ENCODE results near the gene ZACN. TPM values are rescaled to one million over a fixed set of nuclear protein-coding genes. Genes with fewer than 3 reads are reported as not detected.
A peak's percentile ranks its signal among the peaks of the same experiment; 100 is the strongest.

Gene ZACN
- total and polyA plus RNA-seq, 8 donors, result 0.12 to 27.5 (median 17.8) TPM; not detected in 1

DNA sequence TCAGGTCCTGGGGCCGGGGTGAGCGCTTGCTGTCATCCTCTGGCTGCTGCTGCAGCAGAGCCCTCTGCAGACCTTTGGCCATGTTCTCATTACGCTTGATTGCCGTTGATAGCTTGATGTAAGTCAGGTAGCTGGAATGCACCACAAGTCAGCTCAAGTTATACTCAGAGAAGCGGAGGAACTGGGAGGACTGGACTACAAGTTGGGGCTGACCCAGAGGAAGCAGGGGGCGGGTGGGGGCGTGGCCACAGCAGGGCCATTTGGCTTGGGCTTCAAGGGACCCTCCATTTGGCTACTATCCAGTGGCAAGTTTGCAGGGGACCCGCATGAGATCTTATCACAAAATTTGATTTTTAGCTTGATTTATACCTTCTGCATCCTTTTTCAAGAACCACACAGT lies 32.9 kb upstream of the ZACN start:
- intact Hi-C loops (cut with DNase I), result no loop called here
- no peak overlapping the region for H3K27ac ChIP-seq
- H3K9me3 ChIP-seq, result no peaks in the 10 kb centered on the region
- peaks cover 4 to 13% of the 10 kb centered on the region in 2 donors for H3K4me1 ChIP-seq
- no peaks in the 10 kb centered on the region for H3K27me3 ChIP-seq
- peaks cover 0 to 100% of the 10 kb centered on the region in 2 donors for H3K36me3 ChIP-seq
- TF ChIP-seq CTCF (IDR thresholded peaks at IDR 0.05), result no peak
- H3K4me3 ChIP-seq, result no peak overlapping the region
- DNase-seq (no peak), ATAC-seq (no peak)

- DNase-seq, result no peak
- ATAC-seq, result no peak
- Histone ChIP-seq H3K4me1 (peaks cover 4 to 13% of the 10 kb centered on the region in 2 donors), H3K27me3 (no peaks in the 10 kb centered on the region), H3K27ac (no peak overlapping the region), H3K9me3 (no peaks in the 10 kb centered on the region), H3K36me3 (peaks cover 0 to 99% of the 10 kb centered on the region in 2 donors), H3K4me3 (no peak overlapping the region)
- intact Hi-C loops (cut with DNase I), result no loop called here
- TF ChIP-seq CTCF (IDR thresholded peaks at IDR 0.05), result no peak
Observed at GRCh38 chr17:76048025-76048605, 30.9 kb upstream of the ZACN start.

DNA sequence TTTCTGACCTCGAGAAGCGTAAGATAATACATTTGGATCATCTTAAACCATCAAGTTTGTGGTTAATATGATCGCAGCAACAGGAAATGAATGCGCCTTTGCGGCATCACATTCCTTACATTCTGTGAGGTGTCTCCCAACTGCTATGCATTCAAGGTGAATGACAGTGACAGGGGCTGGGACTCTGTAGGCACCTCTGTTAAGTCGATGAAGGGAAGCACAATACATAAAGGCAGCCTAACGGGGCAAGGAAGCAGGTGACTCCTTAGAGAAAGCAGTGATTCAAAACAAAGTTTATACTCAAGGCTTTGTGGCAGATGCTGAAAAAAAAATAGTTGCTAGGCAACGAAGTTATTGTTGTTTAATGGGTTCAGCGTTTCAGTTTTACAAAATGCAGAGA lies 30.3 kb upstream of the ZACN start:
- Histone ChIP-seq H3K27ac (no peak overlapping the region), H3K4me1 (peaks cover 4 to 13% of the 10 kb centered on the region in 2 donors), H3K36me3 (peaks cover 0 to 99% of the 10 kb centered on the region in 2 donors), H3K9me3 (no peaks in the 10 kb centered on the region), H3K4me3 (no peak overlapping the region), H3K27me3 (no peaks in the 10 kb centered on the region)
- no peak for TF ChIP-seq CTCF (IDR thresholded peaks at IDR 0.05)
- intact Hi-C loops (cut with DNase I), result no loop called here
- DNase-seq (no peak), ATAC-seq (no peak)

GRCh38 chr17:76049239-76049638 lies 29.7 kb upstream of the ZACN start:
- H3K9me3 ChIP-seq, result no peaks in the 10 kb centered on the region
- no peak for DNase-seq
- intact Hi-C loops (cut with DNase I), result no loop called here
- no peak for ATAC-seq
- H3K4me1 ChIP-seq, result peaks cover 4 to 13% of the 10 kb centered on the region in 2 donors
- H3K27me3 ChIP-seq, result no peaks in the 10 kb centered on the region
- peaks cover 0 to 99% of the 10 kb centered on the region in 2 donors for H3K36me3 ChIP-seq
- no peak overlapping the region for H3K27ac ChIP-seq
- TF ChIP-seq CTCF (IDR thresholded peaks at IDR 0.05), result no peak
- no peak overlapping the region for H3K4me3 ChIP-seq

- H3K4me1 ChIP-seq, result peaks cover 4 to 20% of the 10 kb centered on the region in 2 donors
- H3K27me3 ChIP-seq, result no peaks in the 10 kb centered on the region
- H3K4me3 ChIP-seq, result no peak overlapping the region
- H3K36me3 ChIP-seq, result peaks cover 0 to 99% of the 10 kb centered on the region in 2 donors
- no peak for DNase-seq
- intact Hi-C loops (cut with DNase I), result no loop called here
- no peaks in the 10 kb centered on the region for H3K9me3 ChIP-seq
- TF ChIP-seq CTCF (IDR thresholded peaks at IDR 0.05), result no peak
- peak overlapping the region; percentile 46 to 69 for H3K27ac ChIP-seq
- no peak for ATAC-seq
Observed at GRCh38 chr17:76049836-76050537, 29.0 kb upstream of the ZACN start.

Data from left lung (tissue), 10 donors.